H1 (cell line): ENCODE results near the gene ZNF468. TPM values are rescaled to one million over a fixed set of nuclear protein-coding genes. Genes with fewer than 3 reads are reported as not detected.
A peak's percentile ranks its signal among the peaks of the same experiment; 100 is the strongest.
"Not testable (repeated sequence)": the region's sequence is repeated elsewhere in the genome, so short reads cannot be mapped to it uniquely, and the experiment has no call there.

Experiments used
- CTCF ChIA-PET: fragments of 300-600 bp; sonication (Branson Sonifier 250); formaldehyde crosslinking; loops from one replicate; lab custom pipeline; 2021; ENCODE audit not compliant: partially characterized antibody; lab: Charles Lee
- POLR2A ChIA-PET: fragments of 300-600 bp; sonication (Branson Sonifier 250); formaldehyde crosslinking; loops from one replicate; lab custom pipeline; 2021; ENCODE audit warnings: inconsistent platforms; ENCODE audit not compliant: partially characterized antibody; lab: Charles Lee
- DNase-seq, 2 experiments: peaks; one replicate each; pipeline versions ENCODE4 v3.0.0 to v3.0.0-alpha.2; 2010 to 2022; ENCODE audit warnings: low spot score in 2 of 2, low read depth in 1 of 2, mixed read lengths in 1 of 2
- FAIRE-seq: peaks from 2 replicates; lab custom pipeline; 2011; peaks lifted over from hg19 to GRCh38; lab: Jason Lieb, UNC
- H2AFZ ChIP-seq: 2 replicates; pipeline ENCODE4 v1.8.1; 2012; ENCODE audit warnings: low read length, inconsistent platforms
- H2AK5ac ChIP-seq: 2 replicates; pipeline ENCODE4 v1.6.1; 2013; ENCODE audit warnings: low read depth, low read length
- H2BK120ac ChIP-seq: replicated peaks from 2 replicates; pipeline ENCODE3; 2013; ENCODE audit warnings: low read depth, low read length, inconsistent platforms
- H2BK12ac ChIP-seq: 2 replicates; pipeline ENCODE4 v1.6.1; 2013; ENCODE audit warnings: low read depth, low read length
- H2BK15ac ChIP-seq: 2 replicates; pipeline ENCODE4 v1.6.1; 2013; ENCODE audit warnings: low read length
- H2BK20ac ChIP-seq: 2 replicates; pipeline ENCODE4 v1.6.1; 2013; ENCODE audit warnings: low read length
- H2BK5ac ChIP-seq: 2 replicates; pipeline ENCODE4 v1.6.1; 2013; ENCODE audit warnings: low read depth, low read length
- H3K14ac ChIP-seq: 2 replicates; pipeline ENCODE4 v1.6.1; 2013; ENCODE audit warnings: inconsistent platforms; ENCODE audit not compliant: insufficient read length
- H3K18ac ChIP-seq: 2 replicates; pipeline ENCODE4 v1.6.1; 2013; ENCODE audit warnings: low read length; ENCODE audit errors: extremely low read depth
- H3K23ac ChIP-seq: 2 replicates; pipeline ENCODE4 v1.6.1; 2013; ENCODE audit warnings: inconsistent platforms; ENCODE audit not compliant: insufficient read length
- H3K23me2 ChIP-seq: 2 replicates; pipeline ENCODE4 v1.6.1; 2013; ENCODE audit warnings: low read depth, low read length
- H3K27ac ChIP-seq: 2 replicates; pipeline ENCODE4 v1.6.1; 2011; ENCODE audit warnings: low read depth, low read length, inconsistent platforms
- H3K27me3 ChIP-seq, 4 experiments: replicated peaks in 1 of 4; 1 replicate in 1 of 4; 2 replicates in 3 of 4; pipeline versions ENCODE4 v1.6.1 to v1.8.1; 2011 to 2013; ENCODE audit warnings: low read length in 3 of 4, mild to moderate bottlenecking in 3 of 4, inconsistent platforms in 2 of 4, mixed read lengths in 2 of 4, moderate library complexity in 1 of 4; ENCODE audit not compliant: control insufficient read depth in 3 of 4, insufficient read depth in 3 of 4; ENCODE audit errors: extremely low read depth in 1 of 4
- H3K36me3 ChIP-seq, 4 experiments: 2 replicates each; pipeline versions ENCODE4 v1.6.1 to v1.8.1; 2011 to 2013; ENCODE audit warnings: mild to moderate bottlenecking in 4 of 4, low read length in 3 of 4, moderate library complexity in 2 of 4, control low read depth in 1 of 4, inconsistent platforms in 1 of 4; ENCODE audit not compliant: insufficient read depth in 4 of 4, control insufficient read depth in 2 of 4
- H3K4ac ChIP-seq: replicated peaks from 2 replicates; pipeline ENCODE3; 2013; ENCODE audit warnings: low read length, low read depth, mixed read lengths, inconsistent platforms; ENCODE audit not compliant: insufficient read length
- H3K4me1 ChIP-seq, 4 experiments: replicated peaks in 1 of 4; 1 replicate in 1 of 4; 2 replicates in 3 of 4; pipeline versions ENCODE4 v1.6.1 to v1.8.1; 2011 to 2013; ENCODE audit warnings: low read length in 3 of 4, inconsistent platforms in 2 of 4, mixed read lengths in 1 of 4; ENCODE audit not compliant: insufficient read depth in 4 of 4, control insufficient read depth in 3 of 4
- H3K4me2 ChIP-seq, 2 experiments: 2 replicates each; pipeline versions ENCODE4 v1.6.1 to v1.8.1; 2011 to 2013; ENCODE audit warnings: low read depth in 2 of 2, low read length in 2 of 2, control low read depth in 1 of 2, inconsistent platforms in 1 of 2, mild to moderate bottlenecking in 1 of 2; ENCODE audit not compliant: insufficient read depth in 1 of 2
- H3K4me3 ChIP-seq, 4 experiments: fragments of 200-600, 300-600 bp in 1 of 4; sonication (generic), shearing (Covaris generic), sonication (Bioruptor Twin) in 1 of 4; 2 replicates each; pipeline versions ENCODE4 v1.5.1 to v1.8.1; 2011 to 2016; ENCODE audit warnings: low read length in 4 of 4, low read depth in 3 of 4, control low read depth in 2 of 4, inconsistent platforms in 2 of 4, mild to moderate bottlenecking in 2 of 4, mixed read lengths in 1 of 4, moderate library complexity in 1 of 4; ENCODE audit not compliant: insufficient read depth in 2 of 4; ENCODE audit errors: extremely low read depth in 1 of 4
- H3K56ac ChIP-seq: replicated peaks from 2 replicates; pipeline ENCODE3; 2013; ENCODE audit warnings: low read depth, mild to moderate bottlenecking, mixed read lengths, low read length, inconsistent platforms; ENCODE audit not compliant: insufficient read length
- H3K79me1 ChIP-seq: 2 replicates; pipeline ENCODE4 v1.6.1; 2013; ENCODE audit warnings: low read depth, low read length, control low read depth
- H3K79me2 ChIP-seq, 2 experiments: 2 replicates each; pipeline versions ENCODE4 v1.6.1 to v1.8.1; 2012 to 2013; ENCODE audit warnings: low read length in 2 of 2, mild to moderate bottlenecking in 2 of 2, inconsistent platforms in 1 of 2; ENCODE audit not compliant: insufficient read depth in 2 of 2, control insufficient read depth in 1 of 2
- H3K9ac ChIP-seq, 4 experiments: replicated peaks in 1 of 4; 1 replicate in 1 of 4; 2 replicates in 3 of 4; pipeline versions ENCODE4 v1.6.1 to v1.8.1; 2011 to 2013; ENCODE audit warnings: low read depth in 3 of 4, low read length in 3 of 4, control low read depth in 2 of 4, mild to moderate bottlenecking in 2 of 4, moderate library complexity in 2 of 4, inconsistent platforms in 1 of 4; ENCODE audit errors: extremely low read depth in 1 of 4
- H3K9me3 ChIP-seq, 2 experiments: 2 replicates each; pipeline versions ENCODE4 v1.6.1 to v1.8.1; 2012 to 2013; ENCODE audit warnings: mild to moderate bottlenecking in 2 of 2, moderate library complexity in 2 of 2, control low read depth in 1 of 2, inconsistent platforms in 1 of 2, low read depth in 1 of 2, low read length in 1 of 2, mixed read lengths in 1 of 2; ENCODE audit not compliant: insufficient read depth in 2 of 2
- H4K20me1 ChIP-seq, 2 experiments: replicated peaks in 1 of 2; 2 replicates each; pipeline versions ENCODE3 to v1.8.1; 2011 to 2013; ENCODE audit warnings: inconsistent platforms in 2 of 2, low read length in 2 of 2, mild to moderate bottlenecking in 1 of 2; ENCODE audit not compliant: insufficient read depth in 2 of 2, control insufficient read depth in 1 of 2
- H4K5ac ChIP-seq: 2 replicates; pipeline ENCODE4 v1.6.1; 2013; ENCODE audit warnings: low read length, low read depth, mixed read lengths, inconsistent platforms; ENCODE audit not compliant: insufficient read length
- H4K8ac ChIP-seq: 2 replicates; pipeline ENCODE4 v1.8.0; 2013; ENCODE audit warnings: mild to moderate bottlenecking, moderate library complexity, low read length, inconsistent platforms; ENCODE audit not compliant: insufficient read depth; ENCODE audit errors: extremely low read depth
- H4K91ac ChIP-seq: replicated peaks from 2 replicates; pipeline ENCODE3; 2013; ENCODE audit warnings: low read length, mixed read lengths, inconsistent platforms; ENCODE audit not compliant: insufficient read length
- ZNF274 ChIP-seq: IDR thresholded peaks from 2 replicates; pipeline ENCODE4 v1.7.0; 2012; ENCODE audit warnings: low read length, borderline replicate concordance; ENCODE audit errors: extremely low read depth
- WGBS, 2 experiments: shearing (Covaris generic) in 1 of 2; methylation state at CpG; one replicate each; pipeline versions ENCODE4 v1.1.6 to v1.1.7; 2013 to 2015; ENCODE audit warnings: low lambda C conversion rate in 2 of 2, mixed read lengths in 2 of 2, inconsistent platforms in 1 of 2, low coverage in 1 of 2, missing lambda C conversion rate in 1 of 2; ENCODE audit not compliant: insufficient replicate concordance in 2 of 2, insufficient coverage in 1 of 2, insufficient read length in 1 of 2; ENCODE audit errors: extremely low coverage in 1 of 2, missing lambda C conversion rate in 1 of 2; 5-methylcytosine and 5-hydroxymethylcytosine counted together
- polyA plus RNA-seq, 7 experiments: library from polyadenylated mRNA; depleted of rRNA in 3 of 7; stranded (reverse) in 5 of 7; unstranded in 2 of 7; fragments of >200 nt in 5 of 7; fragments of 200-250 nt in 2 of 7; gene quantifications; 1 replicate in 5 of 7; 2 replicates in 1 of 7; 4 replicates in 1 of 7; pipeline versions ENCODE4 v1.2.1 to v1.2.3, GENCODE V29; 2011 to 2013; ENCODE audit warnings: missing spikeins in 2 of 7, mixed read lengths in 2 of 7
- total RNA-seq: library from RNA; stranded (reverse); fragmentation: NEBNext Ultra II Directional; extraction: Animal tissue kit (Norgen Biotek cat#: 25700); gene quantifications from 2 replicates; pipeline ENCODE4 v1.2.1, GENCODE V29; 2021

The ZNF468 gene
- total and polyA plus RNA-seq, 2 of the 8 experiments (the other 6 are each of a cell fraction or from before 2014, with no cell fraction given) = 13.5 to 26.1 TPM

DNA sequence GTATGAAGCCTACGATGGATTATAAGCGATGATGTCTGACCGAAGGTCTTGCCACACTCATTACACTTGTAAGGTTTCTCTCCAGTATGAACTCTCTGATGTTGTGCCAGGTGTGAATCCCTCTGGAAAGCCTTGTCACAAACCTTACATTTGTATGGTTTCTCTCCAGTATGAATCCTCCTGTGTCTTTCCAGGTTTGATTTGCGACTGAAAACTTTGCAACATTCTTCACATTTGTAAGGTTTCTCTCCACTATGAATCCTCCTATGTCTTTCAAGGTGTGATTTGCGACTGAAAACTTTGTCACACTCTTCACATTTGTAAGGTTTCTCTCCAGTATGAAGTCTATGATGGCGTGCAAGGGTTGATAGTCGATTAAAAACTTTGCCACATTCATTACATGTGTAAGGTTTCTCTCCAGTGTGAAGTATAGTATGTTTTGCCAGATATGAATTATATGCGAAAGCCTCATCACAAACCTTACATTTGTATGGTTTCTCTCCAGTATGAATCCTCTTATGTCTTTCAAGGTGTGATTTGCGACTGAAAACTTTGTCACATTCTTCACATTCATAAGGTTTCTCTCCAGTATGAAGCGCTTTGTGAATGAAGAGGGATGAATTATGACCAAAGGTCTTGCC, 16.5 kb downstream of the ZNF468 start:
- H4K20me1 ChIP-seq, H3K9ac ChIP-seq, H3K14ac ChIP-seq, H3K79me2 ChIP-seq, H3K23ac ChIP-seq, H4K8ac ChIP-seq, H3K27ac ChIP-seq, POLR2A ChIA-PET, H3K56ac ChIP-seq, H4K91ac ChIP-seq, H2BK12ac ChIP-seq, H3K18ac ChIP-seq, H2BK20ac ChIP-seq, H3K79me1 ChIP-seq, H3K27me3 ChIP-seq, H3K4ac ChIP-seq, H3K4me3 ChIP-seq, H4K5ac ChIP-seq, H3K4me2 ChIP-seq, H2BK15ac ChIP-seq, H3K23me2 ChIP-seq, H2AK5ac ChIP-seq, DNase-seq, H2AFZ ChIP-seq, H2BK120ac ChIP-seq, FAIRE-seq, H3K4me1 ChIP-seq, H2BK5ac ChIP-seq: not testable (repeated sequence)
- TF ChIP-seq ZNF274 = peak; percentile 80
- H3K9me3 ChIP-seq = peaks cover 29 to 31% of the 10 kb centered on the region in 2 experiments
- H3K36me3 ChIP-seq = peaks cover 19 to 75% (median 49%) of the 10 kb centered on the region in 4 experiments; a peak in 7 of 8 replicates
- 88% methylated on average over 10 of the region's 10 CpGs; no CpG with 5 or more reads in 1 of the 2 experiments for WGBS, 2 experiments
- CTCF ChIA-PET = interaction anchor here (0.7 kb wide), 1 partner anchor 145 kb away, joined by 3 read pairs; no protein-coding TSS in a partner anchor
